Activated CD8-positive, alpha-beta T cell treated with anti-CD3 and anti-CD28 coated beads for 36 hours (primary cell): Measurements from ENCODE around the gene FAM186B. TPM values are rescaled to one million over a fixed set of nuclear protein-coding genes. Genes with fewer than 3 reads are reported as not detected.

Experiments
- ATAC-seq: fragments of 200-7000 bp; cut with Tn5 transposase; one replicate; pipeline ENCODE4 v1.10.0; 2021; ENCODE audit warnings: mild to moderate bottlenecking, moderate library complexity
- CTCF ChIA-PET: fragments of 350-600 bp; sonication (Branson Sonifier 250); formaldehyde crosslinking; loops from one replicate; lab custom pipeline; 2021; ENCODE audit warnings: antibody characterized with exemption; lab: Charles Lee
- POLR2A ChIA-PET: fragments of 350-600 bp; sonication (Branson Sonifier 250); formaldehyde crosslinking; loops from one replicate; lab custom pipeline; 2021; ENCODE audit warnings: antibody characterized with exemption; lab: Charles Lee
- DNase-seq: peaks from one replicate; pipeline ENCODE4 v3.0.0-alpha.2; 2020
- H3K27ac Mint-ChIP-seq: one replicate; pipeline ENCODE4 v1.8.0; 2021; ENCODE audit warnings: mild to moderate bottlenecking, mixed read lengths
- H3K27me3 Mint-ChIP-seq: one replicate; pipeline ENCODE4 v1.8.0; 2021; ENCODE audit warnings: mixed read lengths
- H3K36me3 Mint-ChIP-seq: one replicate; pipeline ENCODE4 v1.8.0; 2021; ENCODE audit warnings: low read depth, mixed read lengths
- H3K4me1 Mint-ChIP-seq: one replicate; pipeline ENCODE4 v1.8.0; 2021; ENCODE audit warnings: low read depth, mixed read lengths
- H3K4me3 Mint-ChIP-seq: one replicate; pipeline ENCODE4 v1.8.0; 2021; ENCODE audit warnings: mild to moderate bottlenecking, moderate library complexity, mixed read lengths
- H3K9me3 Mint-ChIP-seq: one replicate; pipeline ENCODE4 v1.8.0; 2021; ENCODE audit warnings: mixed read lengths
- CTCF ChIP-seq: fragments of 200-600 bp; IDR thresholded peaks from one replicate; pipeline ENCODE4 v1.8.0; 2022; ENCODE audit warnings: antibody characterized with exemption, mild to moderate bottlenecking
- intact Hi-C: fragments of 100-400 bp; cut with micrococcal nuclease; formaldehyde crosslinking; loops from one replicate; pipeline ENCODE4 v1.10.0; 2022
- total RNA-seq, 2 experiments: library from RNA; stranded (reverse); gene quantifications; one replicate each; pipeline ENCODE4 v1.2.3, GENCODE V29; 2021

The FAM186B gene
- total RNA-seq, 2 experiments from 2014 or later, result not detected

- no peak for DNase-seq
- TF ChIP-seq CTCF, result no peak
- ATAC-seq, result no peak
- ChIA-PET POLR2A (interaction anchor here (1.1 to 3.4 kb wide), 5 partner anchors 8 to 196 kb away, joined by 3 to 17 read pairs (median 4); partner anchors contain the start of genes KCNH3 and PRPF40B), CTCF (interaction anchor here (0.6 to 3.2 kb wide), 6 partner anchors 8 to 374 kb away, joined by 3 to 17 read pairs (median 4); no protein-coding TSS in a partner anchor)
- H3K27me3 Mint-ChIP-seq, result no peaks in the 10 kb centered on the region
- H3K36me3 Mint-ChIP-seq, result peaks cover 38% of the 10 kb centered on the region
- intact Hi-C loops, result no loop called here
- H3K27ac Mint-ChIP-seq, result peak overlapping the region; percentile 22
- no peaks in the 10 kb centered on the region for H3K9me3 Mint-ChIP-seq
- peaks cover 52% of the 10 kb centered on the region for H3K4me1 Mint-ChIP-seq
- H3K4me3 Mint-ChIP-seq, result no peak overlapping the region
Measured at GRCh38 chr12:49562233-49562632, 43.2 kb downstream of the FAM186B start.

GRCh38 chr12:49560695-49561094 lies 44.7 kb downstream of the FAM186B start:
- H3K9me3 Mint-ChIP-seq, result no peaks in the 10 kb centered on the region
- peaks cover 38% of the 10 kb centered on the region for H3K36me3 Mint-ChIP-seq
- ChIA-PET CTCF (interaction anchor here (0.8 to 3.2 kb wide), 6 partner anchors 8 to 75 kb away, joined by 3 to 17 read pairs (median 4); no protein-coding TSS in a partner anchor), POLR2A (interaction anchor here (1.1 to 3.4 kb wide), 4 partner anchors 10 to 59 kb away, joined by 3 to 17 read pairs (median 5); partner anchors contain the start of gene KCNH3)
- peaks cover 41% of the 10 kb centered on the region for H3K4me1 Mint-ChIP-seq
- intact Hi-C loops, result no loop called here
- no peak overlapping the region for H3K4me3 Mint-ChIP-seq
- DNase-seq (peak; percentile 57), ATAC-seq (peak; percentile 60)
- peak overlapping the region; percentile 70 for H3K27ac Mint-ChIP-seq
- no peak for TF ChIP-seq CTCF
- no peaks in the 10 kb centered on the region for H3K27me3 Mint-ChIP-seq

DNA sequence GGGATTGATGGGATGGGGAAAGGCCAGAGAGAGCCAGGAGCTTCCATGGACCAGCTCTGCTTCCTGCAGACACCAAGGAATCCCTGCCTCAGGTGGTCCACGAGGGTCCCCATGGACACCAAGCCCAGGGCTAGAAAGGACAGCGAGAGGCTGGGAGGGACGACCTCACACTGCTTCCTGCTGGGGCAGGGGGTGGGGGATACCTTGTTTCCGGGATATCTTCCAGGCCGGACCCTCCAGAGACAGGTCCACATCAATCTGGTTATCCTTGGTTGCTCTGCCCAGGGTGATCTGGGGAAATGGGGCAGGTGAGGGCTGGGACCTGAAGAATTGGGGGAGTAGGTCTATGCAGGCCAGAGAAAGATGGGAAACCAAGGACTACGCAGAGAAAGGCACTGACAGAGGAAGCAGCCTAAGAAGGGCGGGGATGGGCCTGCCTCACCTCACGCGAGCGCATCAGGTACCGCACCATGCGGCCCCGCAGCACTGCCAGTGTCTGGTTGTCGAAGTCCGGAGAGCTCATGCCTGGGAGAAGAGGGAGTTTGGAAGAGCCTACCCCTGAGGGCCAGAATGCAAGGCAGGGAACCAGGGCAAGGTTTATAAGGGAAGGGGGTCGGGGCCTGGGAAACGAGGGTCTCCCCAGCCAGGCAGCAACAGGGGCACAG lies 46.3 kb downstream of the FAM186B start:
- ChIA-PET POLR2A (interaction anchor here (1.5 to 3.4 kb wide), 2 partner anchors 9 to 12 kb away, joined by 6 to 17 read pairs; no protein-coding TSS in a partner anchor), CTCF (interaction anchor here (1.0 kb wide), 1 partner anchor 212 kb away, joined by 3 read pairs; the partner anchor contains the start of gene DNAJC22)
- Mint-ChIP-seq H3K36me3 (peaks cover 34% of the 10 kb centered on the region), H3K9me3 (no peaks in the 10 kb centered on the region), H3K4me1 (peaks cover 25% of the 10 kb centered on the region), H3K27ac (no peak overlapping the region), H3K27me3 (no peaks in the 10 kb centered on the region), H3K4me3 (no peak overlapping the region)
- no peak for DNase-seq
- TF ChIP-seq CTCF, result no peak
- intact Hi-C loops, result no loop called here
- ATAC-seq, result no peak

GRCh38 chr12:49558526-49558925 lies 46.9 kb downstream of the FAM186B start:
- CTCF ChIA-PET, result interaction anchor here (1.0 to 1.5 kb wide), 2 partner anchors 200 to 212 kb away, joined by 3 to 8 read pairs; partner anchors contain the start of gene DNAJC22
- POLR2A ChIA-PET, result interaction anchor here (3.4 kb wide), 1 partner anchor 8 kb away, joined by 17 read pairs; no protein-coding TSS in a partner anchor

More at GRCh38 chr12:49558526-49558925, 46.9 kb downstream of the FAM186B start:
- Mint-ChIP-seq H3K27me3 (no peaks in the 10 kb centered on the region), H3K9me3 (no peaks in the 10 kb centered on the region), H3K27ac (no peak overlapping the region), H3K36me3 (peaks cover 29% of the 10 kb centered on the region), H3K4me3 (no peak overlapping the region), H3K4me1 (peaks cover 21% of the 10 kb centered on the region)
- ATAC-seq (no peak), DNase-seq (no peak)
- no peak for TF ChIP-seq CTCF
- intact Hi-C loops, result no loop called here
